Skeletal muscle tissue (tissue), 4 donors: ENCODE measurements around the gene SELENOM. TPM values are rescaled to one million over a fixed set of nuclear protein-coding genes. Genes with fewer than 3 reads are reported as not detected.
"Not testable (repeated sequence)": the region's sequence is repeated elsewhere in the genome, so short reads cannot be mapped to it uniquely, and the experiment has no call there.

Source experiments
- H3K27ac ChIP-seq: one replicate; pipeline ENCODE4 v1.7.0; 2013; ENCODE audit warnings: mild to moderate bottlenecking, low read depth, low read length, inconsistent platforms
- H3K27me3 ChIP-seq, 3 donors: one replicate each; pipeline ENCODE4 v1.7.0; 2013; ENCODE audit warnings: low read length in 3 of 3; ENCODE audit not compliant: control insufficient read depth in 3 of 3, insufficient read depth in 3 of 3
- H3K36me3 ChIP-seq, 3 donors: one replicate each; pipeline ENCODE4 v1.7.0; 2013; ENCODE audit warnings: low read length in 3 of 3; ENCODE audit not compliant: control insufficient read depth in 3 of 3, insufficient read depth in 3 of 3
- H3K4me1 ChIP-seq, 3 donors: one replicate each; pipeline ENCODE4 v1.7.0; 2013; ENCODE audit warnings: low read length in 3 of 3, mild to moderate bottlenecking in 3 of 3; ENCODE audit not compliant: control insufficient read depth in 3 of 3, insufficient read depth in 3 of 3
- H3K4me3 ChIP-seq, 3 donors: one replicate each; pipeline ENCODE4 v1.7.0; 2013; ENCODE audit warnings: low read length in 3 of 3
- H3K9ac ChIP-seq, 3 donors: one replicate each; pipeline ENCODE4 v1.7.0; 2013; ENCODE audit warnings: low read length in 3 of 3, mild to moderate bottlenecking in 3 of 3, moderate library complexity in 2 of 3, low read depth in 1 of 3
- H3K9me3 ChIP-seq, 3 donors: one replicate each; pipeline ENCODE4 v1.7.0; 2013; ENCODE audit warnings: low read length in 3 of 3; ENCODE audit not compliant: control insufficient read depth in 3 of 3
- total RNA-seq: library from RNA; depleted of rRNA; stranded (reverse); fragments of >200 nt; gene quantifications from one replicate; pipeline ENCODE4 v1.2.3, GENCODE V29; 2014
- donor health status: Osteomylitis.

SELENOM gene
- total RNA-seq, 1 donor from 2014 or later: 16.2 TPM

- H3K4me1 ChIP-seq: peaks cover 42 to 61% (median 51%) of the 10 kb centered on the region in 3 donors
- peak overlapping the region; percentile 71 to 83 (median 75) for H3K4me3 ChIP-seq
- no peaks in the 10 kb centered on the region for H3K27me3 ChIP-seq
- H3K27ac ChIP-seq: peak overlapping the region; percentile 75
- peak overlapping the region; percentile 79 to 90 (median 88) for H3K9ac ChIP-seq
- peaks cover 0 to 5% (median under 1%) of the 10 kb centered on the region in 3 donors for H3K36me3 ChIP-seq
- H3K9me3 ChIP-seq: no peaks in the 10 kb centered on the region
Measured at GRCh38 chr22:31082606-31083376, 24.6 kb downstream of the SELENOM start.

- Histone ChIP-seq H3K36me3 (peaks cover 0 to 4% (median 0%) of the 10 kb centered on the region in 3 donors), H3K4me1 (peaks cover 42 to 54% (median 47%) of the 10 kb centered on the region in 3 donors), H3K27ac (peak overlapping the region; percentile 75), H3K9me3 (no peaks in the 10 kb centered on the region), H3K27me3 (no peaks in the 10 kb centered on the region), H3K9ac (peak overlapping the region; percentile 79 to 90 (median 87)), H3K4me3 (peak overlapping the region; percentile 71 to 83 (median 75))
Measured at GRCh38 chr22:31081963-31082605, 25.3 kb downstream of the SELENOM start.

- no peaks in the 10 kb centered on the region for H3K27me3 ChIP-seq
- no peaks in the 10 kb centered on the region for H3K9me3 ChIP-seq
- H3K9ac ChIP-seq: peak within 1 kb of the TSS; percentile 79 to 90 (median 87)
- H3K4me1 ChIP-seq: peaks cover 45 to 54% (median 49%) of the 10 kb centered on the region in 3 donors
- peaks cover 0 to 4% (median 0%) of the 10 kb centered on the region in 3 donors for H3K36me3 ChIP-seq
- H3K4me3 ChIP-seq: peak within 1 kb of the TSS; percentile 71 to 83 (median 75)
- peak within 1 kb of the TSS; percentile 75 for H3K27ac ChIP-seq
Measured at GRCh38 chr22:31080848-31081649, 26.3 kb downstream of the SELENOM start, which contains the start of gene SMTN. SMTN (plus strand) TSS chr22:31081318; CDS start chr22:31083259, 1,941 bp downstream.

- H3K9ac ChIP-seq: peak overlapping the region; percentile 79 to 90 (median 87)
- H3K4me1 ChIP-seq: peaks cover 43 to 49% (median 44%) of the 10 kb centered on the region in 3 donors
- H3K36me3 ChIP-seq: peaks cover 0 to 4% (median 0%) of the 10 kb centered on the region in 3 donors
- no peaks in the 10 kb centered on the region for H3K9me3 ChIP-seq
- no peaks in the 10 kb centered on the region for H3K27me3 ChIP-seq
- peak overlapping the region; percentile 71 to 83 (median 75) for H3K4me3 ChIP-seq
- H3K27ac ChIP-seq: peak overlapping the region; percentile 75
Measured at GRCh38 chr22:31080164-31080847, 27.1 kb downstream of the SELENOM start.

- H3K9me3 ChIP-seq: no peaks in the 10 kb centered on the region
- H3K4me1 ChIP-seq: peaks cover 36 to 40% (median 40%) of the 10 kb centered on the region in 3 donors
- H3K27me3 ChIP-seq: no peaks in the 10 kb centered on the region
- no peak overlapping the region for H3K4me3 ChIP-seq
- H3K36me3 ChIP-seq: peaks cover 0 to 4% (median 0%) of the 10 kb centered on the region in 3 donors
- no peak overlapping the region for H3K27ac ChIP-seq
- no peak overlapping the region for H3K9ac ChIP-seq
Measured at GRCh38 chr22:31079095-31079642, 28.2 kb downstream of the SELENOM start.

GRCh38 chr22:31078389-31078788, 29.0 kb downstream of the SELENOM start:
- peaks cover 28 to 32% (median 32%) of the 10 kb centered on the region in 3 donors for H3K4me1 ChIP-seq
- not testable (repeated sequence) for H3K4me3 ChIP-seq, H3K27me3 ChIP-seq, H3K9me3 ChIP-seq, H3K9ac ChIP-seq, H3K27ac ChIP-seq, H3K36me3 ChIP-seq

- Histone ChIP-seq H3K9me3 (no peaks in the 10 kb centered on the region), H3K36me3 (no peaks in the 10 kb centered on the region), H3K27ac (no peak overlapping the region), H3K4me3 (no peak overlapping the region), H3K9ac (no peak overlapping the region), H3K27me3 (no peaks in the 10 kb centered on the region), H3K4me1 (peaks cover 22 to 25% (median 25%) of the 10 kb centered on the region in 3 donors)
Measured at GRCh38 chr22:31077681-31078080, 29.7 kb downstream of the SELENOM start.

- H3K36me3 ChIP-seq: no peaks in the 10 kb centered on the region
- peaks cover 7 to 12% (median 10%) of the 10 kb centered on the region in 3 donors for H3K4me1 ChIP-seq
- no peak overlapping the region for H3K4me3 ChIP-seq
- H3K27me3 ChIP-seq: no peaks in the 10 kb centered on the region
- H3K27ac ChIP-seq: peak overlapping the region; percentile 64
- H3K9ac ChIP-seq: peak overlapping the region in 1 of 3 donors; percentile 38
- H3K9me3 ChIP-seq: no peaks in the 10 kb centered on the region
Measured at GRCh38 chr22:31075961-31076360, 31.4 kb downstream of the SELENOM start.

GRCh38 chr22:31073545-31074145, 33.7 kb downstream of the SELENOM start:
- not testable (repeated sequence) for H3K4me3 ChIP-seq, H3K27me3 ChIP-seq, H3K27ac ChIP-seq, H3K4me1 ChIP-seq, H3K36me3 ChIP-seq, H3K9ac ChIP-seq, H3K9me3 ChIP-seq
